CD4-positive, alpha-beta T cell treated with Interleukin-1 beta for 1 hour (primary cell): ENCODE data around the gene TNFRSF6B.

Source experiments
- DNase-seq, 2 donors: peaks; one replicate each; pipeline ENCODE4 v3.0.0-alpha.2; 2020 to 2022

TNFRSF6B gene

GRCh38 chr20:63740070-63740626 is 43.7 kb downstream of the TNFRSF6B start:
- peak; percentile 62 to 72 for DNase-seq

GRCh38 chr20:63740627-63741353 is 44.3 kb downstream of the TNFRSF6B start:
- DNase-seq = peak; percentile 34 to 41

GRCh38 chr20:63741354-63741675 is 44.9 kb downstream of the TNFRSF6B start:
- DNase-seq = no peak

DNA sequence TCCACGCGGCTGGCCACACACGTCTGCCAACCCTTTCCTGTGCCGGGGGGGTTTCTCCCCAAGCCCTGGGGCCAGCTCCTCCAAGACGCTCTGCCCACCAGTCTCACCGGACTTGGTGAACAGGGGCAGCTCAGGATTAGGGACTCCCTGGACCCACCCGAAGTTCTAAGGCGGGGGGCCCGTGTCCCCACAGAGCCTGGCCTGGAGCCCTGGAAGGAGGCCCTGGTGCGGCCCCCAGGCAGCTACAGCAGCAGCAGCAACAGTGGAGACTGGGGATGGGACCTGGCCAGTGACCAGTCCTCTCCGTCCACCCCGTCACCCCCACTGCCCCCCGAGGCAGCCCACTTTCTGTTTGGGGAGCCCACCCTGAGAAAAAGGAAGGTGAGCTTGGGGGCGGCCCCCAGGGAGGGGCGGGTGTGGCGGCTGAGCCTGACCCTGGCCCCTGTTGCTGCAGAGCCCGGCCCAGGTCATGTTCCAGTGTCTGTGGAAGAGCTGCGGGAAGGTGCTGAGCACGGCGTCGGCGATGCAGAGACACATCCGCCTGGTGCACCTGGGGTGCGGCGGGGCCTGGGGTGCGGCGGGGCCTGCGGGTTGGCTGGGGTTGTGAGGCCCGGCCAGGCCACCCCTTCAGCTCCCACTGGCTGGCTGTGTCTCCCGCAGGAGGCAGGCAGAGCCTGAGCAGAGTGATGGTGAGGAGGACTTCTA is 45.4 kb downstream of the TNFRSF6B start:
- DNase-seq = no peak

DNA sequence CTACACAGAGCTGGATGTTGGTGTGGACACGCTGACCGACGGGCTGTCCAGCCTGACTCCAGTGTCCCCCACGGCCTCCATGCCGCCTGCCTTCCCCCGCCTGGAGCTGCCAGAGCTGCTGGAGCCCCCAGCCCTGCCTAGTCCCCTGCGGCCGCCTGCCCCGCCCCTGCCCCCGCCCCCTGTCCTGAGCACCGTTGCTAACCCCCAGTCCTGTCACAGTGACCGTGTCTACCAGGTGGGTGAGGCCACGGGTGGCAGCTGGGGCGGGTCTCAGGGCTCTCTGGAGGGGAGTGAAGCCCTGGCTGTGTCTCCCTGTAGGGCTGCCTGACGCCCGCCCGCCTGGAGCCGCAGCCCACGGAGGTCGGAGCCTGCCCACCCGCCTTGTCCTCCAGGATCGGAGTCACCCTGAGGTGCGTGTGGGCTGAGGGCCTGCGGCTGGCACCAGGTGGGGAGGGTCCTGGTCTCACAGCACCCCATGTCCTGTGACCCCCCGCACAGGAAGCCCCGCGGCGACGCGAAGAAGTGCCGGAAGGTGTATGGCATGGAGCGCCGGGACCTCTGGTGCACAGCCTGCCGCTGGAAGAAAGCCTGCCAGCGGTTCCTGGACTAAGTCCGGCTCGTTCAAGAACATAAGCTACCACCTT is 46.1 kb downstream of the TNFRSF6B start:
- no peak for DNase-seq

- DNase-seq = no peak
Measured at GRCh38 chr20:63743210-63743970, 46.9 kb downstream of the TNFRSF6B start.

GRCh38 chr20:63744158-63744557 is 47.7 kb downstream of the TNFRSF6B start:
- DNase-seq = no peak

DNA sequence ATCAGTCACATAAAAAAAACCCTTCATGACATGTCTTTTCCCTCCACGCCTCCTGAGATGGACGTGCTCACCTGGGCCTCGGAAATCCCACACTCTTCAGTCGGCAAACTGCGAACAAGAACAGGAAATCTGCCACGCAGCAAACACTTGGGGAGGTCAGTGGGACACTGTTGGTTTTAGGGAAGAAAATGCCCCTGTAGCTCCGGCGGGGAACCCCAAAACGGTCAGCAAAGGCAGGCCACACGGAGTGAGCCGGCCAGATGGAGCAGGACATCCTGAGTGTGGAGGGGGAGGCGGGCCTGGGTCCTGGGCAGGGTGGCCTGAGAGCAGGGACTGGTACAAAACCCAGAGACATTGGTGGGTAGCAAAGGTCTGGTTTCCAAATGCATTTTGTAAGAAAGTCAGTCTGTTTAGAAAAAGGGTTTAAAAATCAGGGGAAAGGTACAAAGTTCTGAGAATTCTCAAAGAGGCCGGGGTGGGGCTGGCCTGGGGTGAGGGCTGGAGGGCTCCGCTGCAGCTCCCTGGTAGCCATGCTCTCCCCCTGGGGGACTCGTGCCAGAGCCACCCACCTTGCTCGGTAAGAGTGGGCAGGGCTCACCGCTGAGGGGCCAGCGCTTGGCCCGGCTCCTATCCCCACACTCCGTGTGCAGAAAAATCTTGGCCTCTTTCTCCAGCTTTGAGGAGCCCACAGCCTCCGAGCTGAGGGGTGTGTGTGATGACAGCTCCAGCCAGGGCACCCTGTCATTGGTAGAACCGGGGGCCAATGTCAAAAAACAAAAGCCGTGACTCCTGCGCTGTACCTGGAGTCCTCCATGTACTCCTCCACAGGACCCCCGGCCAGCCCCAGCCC is 48.3 kb downstream of the TNFRSF6B start:
- DNase-seq = no peak

- no peak for DNase-seq
Measured at GRCh38 chr20:63745424-63745805, 49.0 kb downstream of the TNFRSF6B start.

DNA sequence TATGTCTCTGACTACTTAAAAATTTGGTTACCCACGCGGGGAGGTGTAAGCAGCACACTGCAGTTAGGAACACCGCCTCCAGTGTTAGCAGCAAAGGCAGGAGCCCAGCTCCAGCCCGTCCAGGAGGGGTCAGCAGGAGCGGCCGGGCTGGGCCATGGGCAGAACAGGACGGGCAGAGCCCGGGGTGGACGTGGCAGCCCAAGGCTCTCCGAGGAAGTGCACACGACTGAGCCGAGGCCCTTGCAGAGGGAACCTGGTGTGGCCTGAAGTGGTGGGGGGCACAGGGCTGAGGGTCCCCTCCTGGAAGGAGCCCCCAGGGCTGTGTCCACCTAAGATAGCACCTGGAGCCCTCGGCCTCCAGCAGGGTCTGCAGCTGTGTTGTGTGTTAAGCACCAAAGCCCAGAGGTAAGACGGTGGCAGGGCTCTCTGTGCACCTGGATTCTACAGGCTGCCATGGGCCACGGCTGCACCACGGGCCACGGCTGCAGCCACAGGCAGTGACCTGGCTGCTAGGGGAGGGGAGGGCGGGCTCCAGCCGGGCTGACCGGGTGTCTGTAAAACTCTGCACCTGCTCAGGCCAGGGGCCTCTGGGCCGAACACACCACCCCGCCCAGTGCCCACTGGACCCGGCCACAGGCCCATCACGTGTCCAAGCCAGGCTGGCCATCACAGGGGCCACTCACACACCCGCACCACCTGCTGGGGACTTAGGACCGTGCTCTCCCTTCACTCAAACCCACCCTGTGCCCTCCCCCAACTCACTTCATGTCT is 49.7 kb downstream of the TNFRSF6B start:
- no peak for DNase-seq

DNA sequence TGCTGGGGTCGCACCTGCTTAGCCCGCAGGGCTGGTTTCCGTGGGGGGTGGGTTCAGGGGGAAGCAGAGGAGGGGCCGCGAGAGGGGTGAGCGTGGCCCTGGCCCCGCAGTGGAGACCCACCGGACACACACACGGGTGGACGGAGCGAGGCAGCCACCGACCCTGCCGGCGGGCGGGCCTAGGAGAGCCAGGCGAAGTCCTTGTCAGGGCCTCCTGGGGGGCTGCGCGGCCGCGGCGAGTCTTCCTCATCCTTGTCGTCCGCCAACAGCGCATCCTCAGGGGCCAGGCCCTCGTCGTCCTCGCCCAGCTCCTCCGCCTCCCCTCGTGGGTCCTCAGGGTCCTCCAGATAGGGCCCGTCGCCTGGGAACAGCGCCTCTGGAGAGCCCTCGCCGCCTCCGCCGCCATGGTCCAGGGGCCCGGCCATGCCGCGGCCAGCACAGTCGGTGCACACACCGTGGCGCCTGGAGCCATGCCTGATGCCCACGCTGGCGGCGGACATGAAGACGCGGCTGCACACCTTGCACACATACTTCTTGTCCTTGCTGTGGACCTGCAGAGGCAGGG is 50.4 kb downstream of the TNFRSF6B start:
- DNase-seq = no peak

DNA sequence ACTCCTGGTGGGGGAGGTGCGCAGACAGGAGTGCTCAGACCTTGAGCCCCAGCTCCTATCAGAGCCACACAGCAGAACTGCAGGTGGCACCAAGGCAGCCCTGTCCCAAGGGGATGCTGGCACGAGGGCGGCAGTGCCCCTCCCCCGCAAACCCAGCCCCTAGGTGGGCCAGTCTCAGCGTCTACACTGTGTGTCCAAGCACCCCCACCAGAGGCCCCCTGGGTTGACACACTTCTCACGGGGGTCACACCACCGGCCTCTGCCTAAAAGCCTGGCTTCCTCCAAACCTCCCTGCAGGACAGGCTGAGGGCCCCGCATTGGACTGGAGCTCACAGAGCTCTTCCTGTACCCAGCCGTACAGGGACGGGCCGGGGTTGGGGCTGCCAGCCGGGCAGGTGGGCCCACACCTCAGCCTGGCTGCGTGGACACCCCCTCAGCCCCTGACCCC is 51.2 kb downstream of the TNFRSF6B start:
- no peak for DNase-seq
